HepG2 (cell line): ENCODE measurements around the gene SAP25. TPM values are rescaled to one million over a fixed set of nuclear protein-coding genes. Genes with fewer than 3 reads are reported as not detected.

Experiments
- BORCS8-MEF2B ChIP-seq: sonication (generic); formaldehyde crosslinking; IDR thresholded peaks from 2 replicates; pipeline ENCODE4 v1.8.0; 2022; ENCODE audit warnings: mild to moderate bottlenecking, missing genetic modification reagents
- CBX1 ChIP-seq: IDR thresholded peaks from one replicate; pipeline ENCODE4 v1.6.1; 2016; ENCODE audit warnings: antibody characterized with exemption, low read depth
- CCDC6 ChIP-seq: sonication (generic); formaldehyde crosslinking; IDR thresholded peaks from 2 replicates; pipeline ENCODE4 v1.8.1; 2022; ENCODE audit warnings: mild to moderate bottlenecking, missing genetic modification reagents, moderate library complexity
- DNMT1 ChIP-seq: sonication (generic); formaldehyde crosslinking; IDR thresholded peaks from 2 replicates; pipeline ENCODE4 v1.5.1; 2020; ENCODE audit warnings: mild to moderate bottlenecking, missing genetic modification reagents
- KDM1A ChIP-seq: IDR thresholded peaks from 2 replicates; pipeline ENCODE4 v1.6.1; 2016; ENCODE audit warnings: missing compliant biosample characterization
- MTA1 ChIP-seq: sonication (generic); formaldehyde crosslinking; IDR thresholded peaks from 2 replicates; pipeline ENCODE4 v1.4.0; 2020; ENCODE audit warnings: missing genetic modification reagents, mild to moderate bottlenecking, borderline replicate concordance
- MXD3 ChIP-seq: IDR thresholded peaks from 2 replicates; pipeline ENCODE4 v1.6.1; 2016; ENCODE audit warnings: mild to moderate bottlenecking, missing biosample characterization, missing genetic modification reagents
- MYPOP ChIP-seq: sonication (generic); formaldehyde crosslinking; IDR thresholded peaks from 2 replicates; pipeline ENCODE4 v1.8.1; 2023; ENCODE audit warnings: mild to moderate bottlenecking, moderate library complexity, missing genetic modification reagents
- PRMT3 ChIP-seq: sonication (generic); formaldehyde crosslinking; IDR thresholded peaks from 2 replicates; pipeline ENCODE4 v1.8.1; 2022; ENCODE audit warnings: low read depth, mild to moderate bottlenecking, moderate library complexity, missing genetic modification reagents, borderline replicate concordance
- RFX5 ChIP-seq: IDR thresholded peaks from 2 replicates; pipeline ENCODE4 v1.6.1; 2011; ENCODE audit warnings: low read depth, low read length, improper control_type of control experiment
- SMARCE1 ChIP-seq: fragments of 450-650 bp; IDR thresholded peaks from 2 replicates; pipeline ENCODE4 v1.6.1; 2017; ENCODE audit warnings: borderline replicate concordance
- TGIF2 ChIP-seq: IDR thresholded peaks from 2 replicates; pipeline ENCODE4 v1.6.1; 2016; ENCODE audit warnings: control low read depth, missing compliant biosample characterization
- THRA ChIP-seq: sonication (generic); formaldehyde crosslinking; IDR thresholded peaks from 2 replicates; pipeline ENCODE4 v1.4.0; 2020; ENCODE audit warnings: missing genetic modification reagents, borderline replicate concordance
- TIGD3 ChIP-seq: sonication (generic); formaldehyde crosslinking; IDR thresholded peaks from 2 replicates; pipeline ENCODE4 v1.5.1; 2020; ENCODE audit warnings: mild to moderate bottlenecking, missing genetic modification reagents, borderline replicate concordance
- TOPORS ChIP-seq: sonication (generic); formaldehyde crosslinking; IDR thresholded peaks from 2 replicates; pipeline ENCODE4 v1.8.0; 2023; ENCODE audit warnings: mild to moderate bottlenecking, missing genetic modification reagents
- ZBTB43 ChIP-seq: sonication (generic); formaldehyde crosslinking; conservative IDR thresholded peaks from 2 replicates; pipeline ENCODE4 v1.4.0; 2020; ENCODE audit warnings: missing genetic modification reagents
- ZNF10 ChIP-seq: sonication (generic); formaldehyde crosslinking; IDR thresholded peaks from 2 replicates; pipeline ENCODE4 v1.4.0; 2020; ENCODE audit warnings: mild to moderate bottlenecking, low read depth, missing genetic modification reagents, borderline replicate concordance
- ZNF18 ChIP-seq: sonication (generic); formaldehyde crosslinking; IDR thresholded peaks from 2 replicates; pipeline ENCODE4 v1.8.0; 2022; ENCODE audit warnings: mild to moderate bottlenecking, missing genetic modification reagents; ENCODE audit not compliant: insufficient replicate concordance
- ZNF20 ChIP-seq: sonication (generic); formaldehyde crosslinking; IDR thresholded peaks from 2 replicates; pipeline ENCODE4 v1.4.0; 2020; ENCODE audit warnings: mild to moderate bottlenecking, moderate library complexity, missing genetic modification reagents
- ZNF570 ChIP-seq: sonication (generic); formaldehyde crosslinking; IDR thresholded peaks from 2 replicates; pipeline ENCODE4 v1.4.0; 2020; ENCODE audit warnings: mild to moderate bottlenecking, missing genetic modification reagents, borderline replicate concordance
- ZNF672 ChIP-seq: sonication (generic); formaldehyde crosslinking; IDR thresholded peaks from 2 replicates; pipeline ENCODE4 v1.8.1; 2022; ENCODE audit warnings: missing genetic modification reagents
- ZNF816 ChIP-seq: sonication (generic); formaldehyde crosslinking; IDR thresholded peaks from 2 replicates; pipeline ENCODE4 v1.8.0; 2022; ENCODE audit warnings: missing genetic modification reagents, mild to moderate bottlenecking, borderline replicate concordance
- polyA plus RNA-seq, 8 experiments: library from polyadenylated mRNA; depleted of rRNA in 3 of 8; stranded (reverse) in 7 of 8; unstranded in 1 of 8; fragments of >200 nt; fragmentation: Illumina TruSeq in 4 of 8; extraction: Trizol in 4 of 8; gene quantifications; 2 replicates each; pipeline versions ENCODE4 v1.2.1 to v1.2.3, GENCODE V29; 2011 to 2016; ENCODE audit warnings: low read depth in 4 of 8, missing spikeins in 1 of 8, mixed read lengths in 1 of 8; ENCODE audit not compliant: insufficient read depth in 1 of 8
- total RNA-seq, 5 experiments: library from RNA; depleted of rRNA; stranded (reverse); fragments of >200 nt; fragmentation: Illumina TruSeq; extraction: Trizol; gene quantifications; 2 replicates each; pipeline ENCODE4 v1.2.3, GENCODE V29; 2016; ENCODE audit warnings: low read depth in 1 of 5

SAP25 gene
- total and polyA plus RNA-seq, 2 of the 13 experiments (the other 11 are each of a cell fraction or from before 2014, with no cell fraction given), result 0.15 to 0.20 TPM

- TF ChIP-seq KDM1A (CRISPR knock-in tag) (no peak), ZNF18 (CRISPR knock-in tag) (no peak), ZNF672 (no peak), RFX5 (no peak), MXD3 (CRISPR knock-in tag) (no peak), ZNF20 (CRISPR knock-in tag) (no peak), ZBTB43 (CRISPR knock-in tag) (no peak; the same call in 1 of the 2 replicates), MTA1 (CRISPR knock-in tag) (no peak), CCDC6 (CRISPR knock-in tag) (0 out of 2 replicates have a peak, but pooled peaks have one; percentile 46), SMARCE1 (no peak), BORCS8-MEF2B (no peak), TOPORS (no peak), THRA (CRISPR knock-in tag) (peak; percentile 18; the same call in 1 of the 2 replicates), PRMT3 (CRISPR knock-in tag) (no peak), DNMT1 (CRISPR knock-in tag) (no peak), TGIF2 (CRISPR knock-in tag) (no peak; the same call in 1 of the 2 replicates), CBX1 (no peak), ZNF10 (CRISPR knock-in tag) (no peak), TIGD3 (CRISPR knock-in tag) (no peak), MYPOP (CRISPR knock-in tag) (no peak), ZNF816 (no peak), ZNF570 (CRISPR knock-in tag) (no peak)
Measured at GRCh38 chr7:100540073-100540723, 33.5 kb downstream of the SAP25 start (continued).
